Cardiac muscle cell (in vitro differentiated cells and primary cell): ENCODE measurements around the gene PTPRD. TPM values are rescaled to one million over a fixed set of nuclear protein-coding genes. Genes with fewer than 3 reads are reported as not detected.

Source experiments
- DNase-seq, 2 donors: peaks; one replicate each; pipeline versions ENCODE4 v3.0.0 to v3.0.0-alpha.2; 2010 to 2017; ENCODE audit warnings: low read depth in 1 of 2, low spot score in 1 of 2
- H3K27ac ChIP-seq: fragments of 200-600 bp; sonication (generic); 2 replicates; pipeline ENCODE4 v1.5.1; 2016
- H3K27me3 ChIP-seq: fragments of 200-600 bp; sonication (generic); 2 replicates; pipeline ENCODE4 v1.6.0; 2016; ENCODE audit warnings: control low read depth
- H3K36me3 ChIP-seq: fragments of 200-600 bp; sonication (generic); 2 replicates; pipeline ENCODE4 v1.5.1; 2016; ENCODE audit warnings: control low read depth
- H3K4me1 ChIP-seq: fragments of 200-600 bp; sonication (generic); 2 replicates; pipeline ENCODE4 v1.8.1; 2017; ENCODE audit warnings: low read depth, mild to moderate bottlenecking, mixed run types
- H3K4me3 ChIP-seq: fragments of 200-600 bp; sonication (generic); 2 replicates; pipeline ENCODE4 v1.5.1; 2016; ENCODE audit warnings: mild to moderate bottlenecking
- H3K9me3 ChIP-seq: fragments of 200-600 bp; sonication (generic); 2 replicates; pipeline ENCODE4 v1.5.1; 2017; ENCODE audit warnings: low read depth, mild to moderate bottlenecking, control low read depth
- CTCF ChIP-seq: IDR thresholded peaks from 2 replicates; pipeline ENCODE4 v1.5.1; 2012; ENCODE audit warnings: low read depth, mild to moderate bottlenecking, low read length
- polyA plus RNA-seq: library from polyadenylated mRNA; unstranded; fragments of >200 nt; fragmentation: Nextera tagmentation; extraction: Ambion mirVana; gene quantifications from 2 replicates; pipeline ENCODE4 v1.2.1, GENCODE V29; 2016
- total RNA-seq: library from RNA; depleted of rRNA; stranded (reverse); fragments of >200 nt; gene quantifications from 2 replicates; pipeline ENCODE4 v1.2.3, GENCODE V29; 2016

PTPRD gene
- total and polyA plus RNA-seq, 2 experiments from 2014 or later, result 37.0 to 287 TPM

GRCh38 chr9:10562581-10563343, 50.0 kb downstream of the PTPRD start:
- Histone ChIP-seq H3K27me3 (no peaks in the 10 kb centered on the region), H3K4me1 (peaks cover 3% of the 10 kb centered on the region), H3K36me3 (no peaks in the 10 kb centered on the region), H3K9me3 (no peaks in the 10 kb centered on the region), H3K27ac (no peak overlapping the region), H3K4me3 (no peak overlapping the region)
- no peak for TF ChIP-seq CTCF
- DNase-seq, result no peak

GRCh38 chr9:10548348-10548747, 64.5 kb downstream of the PTPRD start:
- Histone ChIP-seq H3K4me1 (no peaks in the 10 kb centered on the region), H3K4me3 (no peak overlapping the region), H3K36me3 (no peaks in the 10 kb centered on the region), H3K9me3 (no peaks in the 10 kb centered on the region), H3K27me3 (no peaks in the 10 kb centered on the region), H3K27ac (no peak overlapping the region)
- TF ChIP-seq CTCF, result no peak
- DNase-seq, result no peak

GRCh38 chr9:10538073-10538472, 74.7 kb downstream of the PTPRD start:
- Histone ChIP-seq H3K36me3 (no peaks in the 10 kb centered on the region), H3K9me3 (no peaks in the 10 kb centered on the region), H3K4me3 (no peak overlapping the region), H3K27me3 (no peaks in the 10 kb centered on the region), H3K27ac (no peak overlapping the region), H3K4me1 (no peaks in the 10 kb centered on the region)
- DNase-seq, result no peak
- TF ChIP-seq CTCF, result no peak

- DNase-seq, result no peak
- TF ChIP-seq CTCF, result no peak
Observed at GRCh38 chr9:10534850-10535249, 78.0 kb downstream of the PTPRD start.

GRCh38 chr9:10525972-10526371, 86.8 kb downstream of the PTPRD start:
- no peak overlapping the region for H3K27ac ChIP-seq
- no peaks in the 10 kb centered on the region for H3K36me3 ChIP-seq
- no peak for DNase-seq
- H3K4me1 ChIP-seq, result no peaks in the 10 kb centered on the region
- H3K9me3 ChIP-seq, result no peaks in the 10 kb centered on the region
- no peak overlapping the region for H3K4me3 ChIP-seq
- TF ChIP-seq CTCF, result no peak
- H3K27me3 ChIP-seq, result no peaks in the 10 kb centered on the region

More at GRCh38 chr9:10534850-10535249, 78.0 kb downstream of the PTPRD start:
- no peaks in the 10 kb centered on the region for H3K4me1 ChIP-seq
- no peak overlapping the region for H3K4me3 ChIP-seq
- H3K27ac ChIP-seq, result no peak overlapping the region
- H3K36me3 ChIP-seq, result no peaks in the 10 kb centered on the region
- H3K9me3 ChIP-seq, result no peaks in the 10 kb centered on the region
- no peaks in the 10 kb centered on the region for H3K27me3 ChIP-seq
